Retina (tissue), 1 donor: ENCODE measurements around the gene MICU1.
A peak's percentile ranks its signal among the peaks of the same experiment; 100 is the strongest.

Source experiments
- DNase-seq: peaks from one replicate; pipeline ENCODE4 v3.0.0-alpha.2; 2016

MICU1 gene

GRCh38 chr10:72322280-72323058, 303.4 kb downstream of the MICU1 start:
- no peak for DNase-seq

GRCh38 chr10:72322030-72322279, 303.9 kb downstream of the MICU1 start:
- no peak for DNase-seq

DNA sequence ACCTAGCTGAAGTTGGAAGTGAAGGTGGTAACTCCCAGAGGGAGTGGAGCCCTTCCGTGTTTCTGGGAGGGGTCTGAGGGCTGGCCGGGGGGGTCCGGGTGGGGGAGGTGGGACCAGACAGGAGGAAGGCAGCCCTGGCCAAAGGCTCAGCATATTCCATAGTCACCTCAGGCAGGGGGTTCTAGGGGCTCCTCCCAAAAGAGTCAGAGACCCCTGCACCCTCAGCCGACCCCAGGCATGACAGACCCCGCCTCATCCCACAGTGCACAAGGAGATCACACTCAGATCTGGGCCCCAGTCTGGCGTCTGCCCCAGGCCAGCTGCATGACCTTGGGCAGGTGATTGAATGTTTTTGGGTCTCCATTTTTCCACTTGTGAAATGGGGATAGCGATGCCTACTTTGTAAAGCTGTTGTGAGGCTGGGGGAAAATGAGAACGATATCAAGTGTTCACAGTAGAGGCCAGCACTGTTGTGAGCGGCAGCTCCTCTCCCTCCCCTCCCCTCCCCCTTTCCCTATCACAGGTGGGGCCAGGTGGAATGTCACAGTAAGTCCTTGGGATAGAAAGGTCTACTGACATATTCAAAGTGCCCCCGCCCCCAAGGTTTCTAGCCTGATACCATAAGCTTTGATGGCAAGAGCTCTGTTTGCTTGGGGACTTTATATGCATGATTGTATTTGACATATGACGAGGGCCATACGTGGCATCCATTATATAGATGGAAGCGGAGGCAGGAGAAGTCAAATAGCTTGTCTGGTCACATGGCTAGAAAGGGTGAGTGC, 304.4 kb downstream of the MICU1 start:
- no peak for DNase-seq

DNA sequence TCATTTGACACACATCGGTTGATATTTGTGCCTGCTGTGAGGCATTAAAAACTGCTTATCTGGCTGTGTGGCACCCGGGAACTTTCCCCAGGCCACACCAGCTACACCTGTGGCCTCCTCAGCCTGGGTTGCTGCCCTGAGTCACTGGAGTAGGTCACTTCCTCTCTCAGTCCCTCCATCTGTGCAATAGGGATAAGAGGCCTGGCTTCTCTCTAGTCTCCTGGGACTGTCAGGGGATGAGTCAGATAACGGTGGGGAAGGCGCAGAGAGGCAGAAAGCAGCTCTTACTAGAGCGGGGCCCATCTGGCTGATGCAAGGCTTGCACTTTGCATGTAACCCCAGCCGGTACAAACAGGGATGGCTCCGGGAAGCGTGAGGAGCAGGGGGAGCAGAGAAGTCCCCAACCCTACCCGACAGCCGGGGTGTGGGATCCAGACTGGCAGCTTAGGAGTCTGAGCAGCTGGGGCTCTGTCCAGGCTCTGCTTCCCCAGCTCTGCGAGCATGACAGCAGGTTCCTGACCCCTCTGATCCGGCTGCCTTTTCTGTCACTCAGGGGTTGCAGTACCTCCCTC, 305.1 kb downstream of the MICU1 start:
- peak; percentile 79 for DNase-seq

- peak; percentile 79 for DNase-seq
Measured at GRCh38 chr10:72319416-72320254, 306.2 kb downstream of the MICU1 start.

DNA sequence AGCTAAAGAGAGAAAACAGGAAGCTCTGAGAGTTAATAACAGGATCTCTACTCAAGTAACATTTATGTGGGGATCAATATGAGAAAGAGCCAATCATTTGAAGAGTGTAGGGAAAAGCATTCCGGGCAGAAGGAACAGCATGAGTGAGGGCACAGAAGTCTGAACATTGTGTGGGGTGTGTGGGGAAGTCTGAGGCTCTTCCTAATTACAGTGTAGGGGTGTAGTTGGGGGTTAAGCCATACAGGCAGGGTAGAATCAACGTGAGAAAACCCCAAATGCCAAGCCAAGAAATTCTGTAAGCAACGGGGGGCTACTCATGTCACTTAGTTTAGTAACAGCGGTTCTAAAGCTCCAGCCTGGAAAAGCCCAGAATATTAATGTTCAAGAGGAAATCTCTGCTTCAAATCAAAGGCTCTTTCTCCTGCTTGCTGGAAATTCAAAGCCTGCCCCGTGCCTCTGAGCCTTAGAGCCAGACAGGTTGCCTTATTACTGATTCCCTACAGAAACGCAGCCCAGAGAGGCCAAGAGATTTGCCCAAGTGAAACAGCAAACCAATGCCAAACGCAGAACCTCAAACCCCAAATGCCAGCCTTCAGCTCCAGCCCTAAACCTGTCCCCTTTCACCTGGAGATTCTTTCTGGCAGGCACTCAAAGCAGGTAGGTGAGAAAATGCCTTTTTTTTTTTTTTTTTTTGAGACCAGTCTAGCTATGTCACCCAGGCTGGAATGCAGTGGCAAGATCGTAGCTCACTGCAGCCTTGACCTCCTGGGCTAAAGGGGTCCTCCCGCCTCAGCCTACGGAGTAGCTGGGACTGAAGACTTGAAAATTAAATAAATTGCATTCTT, 307.2 kb downstream of the MICU1 start:
- DNase-seq = no peak
